KOPT-K1 (cell line): ENCODE measurements around the gene CDH23.

ENCODE experiments used
- H3K27ac ChIP-seq: fragments of 200-600 bp; sonication (generic); 2 replicates; pipeline ENCODE4 v1.5.1; 2016; ENCODE audit warnings: antibody characterized with exemption, mild to moderate bottlenecking, low read depth, low read length; ENCODE audit not compliant: poor library complexity, severe bottlenecking
- H3K36me3 ChIP-seq: fragments of 200-600 bp; sonication (generic); 2 replicates; pipeline ENCODE4 v1.5.1; 2017; ENCODE audit warnings: antibody characterized with exemption, mild to moderate bottlenecking, low read length, moderate library complexity; ENCODE audit not compliant: insufficient read depth
- H3K9me3 ChIP-seq: fragments of 200-600 bp; sonication (generic); 2 replicates; pipeline ENCODE4 v1.5.1; 2017; ENCODE audit warnings: antibody characterized with exemption, low read length, mild to moderate bottlenecking; ENCODE audit not compliant: insufficient read depth, poor library complexity, severe bottlenecking

Gene CDH23

DNA sequence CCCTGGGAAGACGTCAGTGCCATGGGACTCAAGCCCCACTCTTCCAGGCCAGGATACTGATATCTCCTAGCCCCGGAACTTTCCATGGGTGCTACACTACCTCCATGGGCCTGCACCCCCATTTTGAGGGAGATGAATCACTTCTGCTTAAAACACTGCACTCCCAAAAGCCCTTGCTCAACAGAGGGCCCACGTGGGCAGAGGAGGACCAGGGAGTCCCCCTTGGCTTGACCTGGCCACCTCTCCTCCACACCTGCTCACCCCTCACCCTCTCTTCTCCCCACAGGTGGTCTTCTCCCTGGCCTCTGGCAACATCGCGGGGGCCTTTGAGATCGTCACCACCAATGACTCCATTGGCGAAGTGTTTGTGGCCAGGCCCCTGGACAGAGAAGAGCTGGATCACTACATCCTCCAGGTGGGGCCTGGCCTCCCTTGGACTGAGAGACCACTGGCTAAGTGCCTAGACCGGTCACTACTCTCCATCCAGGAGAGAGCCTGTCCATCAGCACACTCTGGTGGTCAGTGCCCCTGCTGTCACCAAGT lies 342.7 kb downstream of the CDH23 start:
- peak overlapping the region; percentile 66 for H3K27ac ChIP-seq
- H3K9me3 ChIP-seq = no peaks in the 10 kb centered on the region
- no peaks in the 10 kb centered on the region for H3K36me3 ChIP-seq

DNA sequence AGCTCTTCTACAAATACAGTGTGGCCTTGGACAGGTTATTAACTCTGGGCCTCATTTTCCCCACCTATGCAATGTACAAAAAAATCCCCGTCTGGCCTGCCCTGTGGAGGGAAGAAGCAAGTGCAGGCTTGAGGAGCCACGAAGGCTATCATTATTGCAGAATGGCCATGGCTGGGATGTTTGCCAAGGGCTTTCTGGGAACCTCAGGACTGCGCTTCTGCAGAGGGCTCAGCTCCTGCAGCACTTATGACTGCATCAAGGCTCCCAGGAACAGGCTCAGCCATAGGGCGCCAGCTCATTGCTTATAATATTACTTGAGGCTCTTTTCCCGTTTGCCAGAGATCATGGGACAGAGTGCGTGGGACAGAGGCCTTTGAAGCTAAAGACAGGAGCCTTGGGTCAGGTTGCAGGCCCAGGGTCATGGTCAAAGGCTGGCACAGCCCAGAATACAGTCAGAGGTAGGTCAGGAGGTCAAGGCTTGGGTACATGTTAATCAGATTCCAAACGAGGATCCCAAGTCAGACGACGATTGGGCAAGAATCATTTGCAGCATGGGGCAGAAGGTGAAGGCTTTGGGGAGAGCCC lies 343.4 kb downstream of the CDH23 start:
- Histone ChIP-seq H3K27ac (peak overlapping the region; percentile 66), H3K9me3 (no peaks in the 10 kb centered on the region), H3K36me3 (no peaks in the 10 kb centered on the region)

DNA sequence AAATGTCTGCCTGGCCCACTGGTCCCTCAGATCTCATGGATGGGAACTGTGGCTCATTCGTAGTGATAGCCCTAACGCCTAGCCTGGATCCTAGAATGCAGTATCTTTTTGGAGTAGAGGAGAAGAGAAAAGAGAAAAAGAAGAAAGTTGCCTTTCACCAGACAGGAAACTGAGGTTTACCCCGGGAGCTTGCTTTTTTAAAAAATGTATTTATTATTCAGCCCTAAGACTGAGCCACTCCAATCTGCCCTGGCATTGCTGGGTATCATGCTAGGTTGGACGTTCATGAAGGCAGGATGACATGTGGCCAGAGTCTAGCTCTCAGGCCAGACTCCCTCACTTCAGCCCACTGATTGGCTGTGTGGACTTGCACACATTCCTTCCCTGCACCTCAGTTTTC lies 344.3 kb downstream of the CDH23 start:
- peak overlapping the region; percentile 66 for H3K27ac ChIP-seq
- no peaks in the 10 kb centered on the region for H3K36me3 ChIP-seq
- no peaks in the 10 kb centered on the region for H3K9me3 ChIP-seq

DNA sequence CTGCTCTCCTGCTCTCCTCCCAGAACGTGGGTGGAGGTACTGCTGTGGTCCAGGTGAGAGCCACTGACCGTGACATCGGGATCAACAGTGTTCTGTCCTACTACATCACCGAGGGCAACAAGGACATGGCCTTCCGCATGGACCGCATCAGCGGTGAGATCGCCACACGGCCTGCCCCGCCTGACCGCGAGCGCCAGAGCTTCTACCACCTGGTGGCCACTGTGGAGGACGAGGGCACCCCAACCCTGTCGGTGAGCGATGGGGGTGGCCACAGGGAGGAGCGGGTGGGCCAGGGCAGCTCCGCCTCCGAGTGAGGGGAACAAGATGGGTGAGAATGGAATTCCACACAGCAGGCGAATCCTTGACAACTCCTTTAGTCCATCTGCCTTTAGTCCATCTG lies 345.0 kb downstream of the CDH23 start:
- Histone ChIP-seq H3K9me3 (no peaks in the 10 kb centered on the region), H3K27ac (peak overlapping the region; percentile 66), H3K36me3 (no peaks in the 10 kb centered on the region)

DNA sequence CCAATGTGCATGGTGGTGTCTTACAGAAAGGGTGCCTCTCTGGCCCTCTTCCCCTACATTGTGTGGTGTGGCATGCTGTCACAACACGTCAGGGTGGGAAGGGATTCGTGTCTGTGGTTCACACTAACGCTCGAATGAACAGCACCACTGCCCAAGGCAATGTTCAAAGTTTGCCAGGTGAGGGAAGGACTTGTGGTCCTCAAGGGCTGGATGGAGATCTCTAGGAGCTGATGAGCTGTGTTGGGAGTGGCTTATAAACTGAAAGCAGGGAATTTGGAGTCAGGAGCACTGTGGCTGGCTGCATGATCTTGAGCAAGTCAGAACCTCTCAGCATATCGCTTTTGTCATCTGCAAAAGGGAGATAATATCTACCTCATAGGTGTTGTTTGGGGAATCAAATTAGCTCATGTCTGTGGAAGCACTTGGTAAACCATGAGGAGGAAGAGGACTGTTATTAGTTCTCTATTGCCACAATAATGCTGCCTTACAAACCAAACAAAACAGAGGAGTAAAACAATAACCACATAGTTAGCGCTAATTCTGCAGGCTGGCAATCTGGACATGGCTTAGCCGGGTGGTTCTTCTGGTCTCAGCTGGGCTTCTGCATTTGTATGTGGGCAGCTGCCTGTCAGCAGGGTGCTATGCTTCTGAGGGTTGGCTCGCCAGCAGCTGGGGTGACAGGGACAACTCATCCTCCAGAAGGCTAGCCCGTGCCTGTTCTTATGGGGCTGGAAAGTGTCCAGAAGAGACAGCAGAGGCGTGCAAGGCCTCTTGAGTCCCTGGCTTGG lies 345.8 kb downstream of the CDH23 start:
- Histone ChIP-seq H3K27ac (peak overlapping the region; percentile 66), H3K9me3 (no peaks in the 10 kb centered on the region), H3K36me3 (no peaks in the 10 kb centered on the region)

DNA sequence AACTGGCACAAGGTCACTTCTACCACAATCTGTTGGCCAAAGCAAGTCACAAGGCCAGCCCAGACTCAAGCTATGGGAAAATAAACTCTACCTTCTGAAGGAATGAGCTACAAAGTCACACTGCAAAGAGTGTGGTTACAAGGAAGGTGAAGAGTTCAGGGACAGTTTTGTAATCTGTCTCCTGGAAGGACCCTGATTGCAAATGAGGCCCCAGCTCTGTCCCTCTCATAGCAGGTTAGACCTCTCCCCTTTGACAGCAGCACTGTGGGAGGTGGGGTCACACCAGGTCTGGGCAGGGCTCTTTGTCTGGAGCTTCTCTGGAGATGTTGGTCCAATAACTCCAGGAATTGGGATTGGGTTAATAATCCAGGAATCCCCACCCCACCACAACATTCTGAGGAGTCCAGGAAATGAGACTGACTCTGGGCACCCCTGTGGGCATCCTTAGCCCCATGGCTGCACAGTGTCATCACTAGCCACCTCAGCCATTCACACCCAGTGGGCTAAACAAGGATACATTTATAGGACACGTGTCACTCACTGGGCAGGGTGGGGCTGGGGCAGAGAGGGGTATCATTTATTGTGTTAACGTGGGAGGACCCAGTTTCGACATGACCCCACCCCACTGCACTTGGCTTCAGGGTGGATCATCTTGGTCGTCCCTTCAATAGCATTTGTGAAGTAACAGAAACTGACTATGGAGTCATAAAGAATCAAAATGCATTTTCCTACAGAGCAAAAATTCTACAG lies 346.5 kb downstream of the CDH23 start:
- H3K27ac ChIP-seq = peak overlapping the region; percentile 66

DNA sequence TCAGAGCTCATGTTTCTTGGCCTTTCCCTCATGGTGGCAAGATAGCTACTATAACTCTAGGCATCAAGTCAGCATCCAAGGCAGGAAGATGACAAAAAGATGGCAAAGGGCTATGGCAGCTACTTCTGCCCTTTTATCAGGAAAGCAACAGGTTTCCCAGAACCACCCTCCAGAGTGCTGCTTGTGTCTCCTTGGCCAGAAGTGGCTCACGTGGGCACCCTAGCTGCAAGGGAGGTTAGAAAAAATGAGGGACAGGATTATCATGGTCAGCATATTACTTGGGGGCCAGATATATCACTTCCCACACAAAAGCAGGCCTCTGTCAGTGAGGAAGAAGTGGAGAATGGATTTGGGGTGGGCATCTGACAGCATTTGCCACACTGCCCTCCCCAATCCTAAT lies 347.1 kb downstream of the CDH23 start:
- no peaks in the 10 kb centered on the region for H3K36me3 ChIP-seq
- H3K27ac ChIP-seq = peak overlapping the region; percentile 66
- no peaks in the 10 kb centered on the region for H3K9me3 ChIP-seq

More for the DNA sequence above, 346.5 kb downstream of the CDH23 start:
- Histone ChIP-seq H3K36me3 (no peaks in the 10 kb centered on the region), H3K9me3 (no peaks in the 10 kb centered on the region)

DNA sequence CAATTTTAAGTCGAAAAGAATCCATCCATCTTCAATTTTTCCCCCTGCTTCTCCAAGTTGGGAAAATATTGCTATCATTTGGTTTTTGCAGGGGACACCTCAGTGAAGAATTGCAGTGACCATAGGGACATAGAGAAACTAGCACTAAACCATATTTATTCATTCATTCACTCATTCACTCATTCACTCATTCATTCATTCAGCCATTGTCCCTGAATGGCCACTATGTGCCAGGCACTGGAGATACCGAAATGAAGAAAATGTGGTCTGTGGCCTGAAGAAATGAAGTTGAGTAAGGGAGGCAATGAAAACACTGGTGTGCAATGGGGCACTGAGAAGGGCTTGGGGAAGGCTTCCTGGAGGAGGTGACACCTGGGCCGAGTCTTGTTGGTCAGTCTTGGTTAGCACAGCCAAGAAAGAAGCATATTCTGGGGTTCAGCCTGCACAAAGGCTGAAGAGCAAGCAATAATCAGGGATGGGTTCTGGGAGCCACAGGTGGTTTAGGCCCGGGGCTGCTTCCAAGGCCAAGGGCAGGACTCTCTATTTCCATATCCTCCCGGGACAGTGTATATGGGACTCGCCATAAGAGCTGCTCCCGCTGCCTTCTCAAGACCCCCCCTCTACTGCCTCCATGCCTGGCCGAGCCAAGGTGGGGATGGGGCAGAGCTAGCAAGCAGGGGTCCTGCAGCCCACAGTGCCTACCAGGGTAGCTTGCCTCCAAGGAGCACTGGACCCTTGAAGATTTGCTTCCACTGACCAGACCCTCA lies 348.4 kb downstream of the CDH23 start:
- Histone ChIP-seq H3K27ac (peak overlapping the region; percentile 100), H3K9me3 (no peaks in the 10 kb centered on the region), H3K36me3 (peaks cover 5% of the 10 kb centered on the region)

DNA sequence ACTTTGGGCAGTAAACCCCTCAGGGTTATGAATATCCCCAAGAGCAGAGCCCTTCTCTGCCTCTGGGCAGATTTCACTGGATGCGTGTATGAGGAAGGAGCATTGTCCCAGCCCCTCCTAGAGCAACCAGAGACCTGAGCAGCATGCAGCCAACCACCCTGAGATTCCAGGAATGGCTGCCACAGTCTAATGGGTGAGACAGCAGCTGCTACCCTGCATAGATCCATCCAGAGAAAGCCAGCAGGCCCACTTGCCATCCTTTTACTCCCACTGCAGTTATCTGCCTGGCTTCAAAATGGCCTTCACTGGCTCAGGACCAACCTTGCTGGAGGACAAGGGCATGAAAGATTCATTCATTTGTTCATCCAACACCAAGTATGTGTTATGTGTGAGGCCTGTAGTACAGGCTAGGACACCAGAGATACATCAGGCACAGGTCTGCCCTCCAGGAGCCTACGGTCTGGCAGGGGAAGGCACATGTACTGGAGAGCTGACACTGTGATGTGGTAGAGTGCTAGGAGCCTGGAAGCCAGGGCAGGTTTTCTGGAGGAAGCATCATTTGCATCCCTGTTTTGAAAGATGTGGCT lies 349.0 kb downstream of the CDH23 start:
- Histone ChIP-seq H3K27ac (peak overlapping the region; percentile 100), H3K36me3 (peaks cover 11% of the 10 kb centered on the region), H3K9me3 (no peaks in the 10 kb centered on the region)

DNA sequence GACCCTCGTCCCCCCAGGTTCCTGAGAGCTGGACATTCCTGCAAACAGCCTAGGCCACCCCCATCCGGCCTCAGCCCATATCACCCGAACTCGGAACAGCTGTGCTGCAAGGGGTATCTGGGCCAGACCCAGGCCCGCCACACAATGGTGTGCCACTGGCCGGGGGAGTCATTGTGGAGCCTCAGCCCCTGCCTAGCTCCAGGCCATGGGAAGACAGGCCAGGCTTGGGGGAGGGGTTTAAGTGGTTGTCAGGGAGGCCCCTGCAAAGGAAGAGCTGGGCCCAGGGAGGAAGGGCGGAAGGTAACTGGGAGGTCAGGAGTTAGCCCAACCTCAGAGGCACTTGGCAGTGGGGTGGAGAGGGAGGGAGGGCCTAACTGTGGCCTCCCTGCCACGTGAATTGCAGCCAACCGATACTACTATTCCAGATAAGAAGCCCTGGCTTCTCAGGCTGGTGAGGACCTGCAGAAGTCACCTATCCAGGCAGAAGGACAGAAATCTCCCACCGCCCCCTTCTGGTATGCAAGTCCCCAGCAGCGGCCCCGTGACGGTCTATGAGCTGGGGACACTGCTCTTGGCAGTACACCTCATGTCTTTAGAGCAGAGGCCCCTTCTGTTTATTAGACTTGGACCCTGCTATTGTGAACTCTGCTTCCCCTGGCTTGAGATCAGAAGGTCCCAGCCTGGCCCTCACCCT lies 349.8 kb downstream of the CDH23 start:
- no peaks in the 10 kb centered on the region for H3K9me3 ChIP-seq
- peak overlapping the region; percentile 100 for H3K27ac ChIP-seq
- H3K36me3 ChIP-seq = peaks cover 15% of the 10 kb centered on the region

DNA sequence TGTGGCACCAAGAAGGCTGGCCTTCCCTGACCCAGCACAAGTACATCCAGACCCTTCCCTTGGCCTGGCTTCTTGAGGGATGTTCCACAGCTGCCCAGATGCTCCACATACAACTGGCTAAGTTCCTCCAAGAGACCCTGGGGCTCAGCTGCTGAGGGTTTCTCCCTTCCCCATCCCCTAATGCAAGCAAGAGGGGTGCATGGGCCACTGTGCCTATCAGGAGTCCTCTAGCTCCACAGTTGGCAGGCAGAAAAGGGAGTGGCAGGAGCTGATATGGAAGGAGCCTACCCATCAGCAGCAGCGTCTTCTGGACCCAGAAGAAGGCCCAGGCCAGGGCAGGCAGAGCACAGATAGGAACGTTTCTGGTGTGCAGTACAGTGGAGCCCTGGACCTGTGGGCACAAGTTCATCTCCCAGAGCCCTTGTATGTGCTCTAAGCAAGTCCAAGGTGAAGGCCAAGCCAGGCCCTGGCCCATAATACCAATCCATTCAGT lies 350.4 kb downstream of the CDH23 start:
- peak overlapping the region; percentile 100 for H3K27ac ChIP-seq
- peaks cover 21% of the 10 kb centered on the region for H3K36me3 ChIP-seq
- H3K9me3 ChIP-seq = no peaks in the 10 kb centered on the region

DNA sequence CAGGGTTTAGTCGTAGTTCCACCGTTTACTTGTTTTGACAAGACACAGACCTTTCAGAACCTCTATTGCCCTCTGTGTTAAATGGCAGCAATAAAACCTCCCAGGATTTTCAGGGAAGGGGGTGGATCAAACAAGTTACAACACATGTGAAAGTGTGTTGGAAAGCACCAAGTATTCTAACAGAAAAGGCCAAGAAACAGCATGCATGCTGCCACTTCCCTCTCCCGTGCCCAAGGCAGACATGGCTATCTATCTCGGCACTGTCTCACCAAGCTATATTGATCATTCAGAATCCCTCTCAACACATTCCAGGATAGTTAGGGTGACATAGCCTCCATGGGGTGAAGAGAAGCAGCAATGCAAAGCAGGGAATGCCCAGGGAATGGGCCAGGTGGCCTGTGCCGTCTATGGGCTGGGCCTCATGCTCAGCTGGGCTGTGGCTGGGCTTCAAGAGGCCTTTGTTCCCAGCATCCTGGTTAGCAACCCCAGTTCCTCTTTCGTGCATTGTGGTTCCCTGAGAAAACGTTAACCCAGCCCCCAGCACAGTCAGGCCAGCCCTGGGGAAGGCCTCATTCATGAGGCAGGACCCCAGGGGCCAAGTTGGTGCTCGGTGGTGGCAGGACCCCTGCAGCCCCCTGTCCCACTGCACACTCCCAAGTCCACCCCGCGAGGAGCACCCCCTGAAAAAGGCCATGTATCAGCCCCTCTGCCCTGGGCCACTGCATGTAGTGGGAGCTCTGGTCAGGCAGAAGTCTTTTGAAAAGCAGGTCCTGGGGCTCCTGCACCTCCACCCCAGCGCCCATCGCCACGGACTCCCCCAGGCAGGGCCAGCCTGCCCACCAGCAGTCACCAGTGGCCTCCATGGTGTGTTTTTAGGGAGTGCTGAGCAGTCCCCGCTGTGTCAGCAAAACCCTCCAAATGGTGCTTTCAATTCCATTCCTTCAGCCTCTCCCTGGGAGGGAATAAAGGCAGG lies 351.1 kb downstream of the CDH23 start:
- Histone ChIP-seq H3K27ac (peak overlapping the region; percentile 100), H3K9me3 (no peaks in the 10 kb centered on the region), H3K36me3 (peaks cover 29% of the 10 kb centered on the region)

DNA sequence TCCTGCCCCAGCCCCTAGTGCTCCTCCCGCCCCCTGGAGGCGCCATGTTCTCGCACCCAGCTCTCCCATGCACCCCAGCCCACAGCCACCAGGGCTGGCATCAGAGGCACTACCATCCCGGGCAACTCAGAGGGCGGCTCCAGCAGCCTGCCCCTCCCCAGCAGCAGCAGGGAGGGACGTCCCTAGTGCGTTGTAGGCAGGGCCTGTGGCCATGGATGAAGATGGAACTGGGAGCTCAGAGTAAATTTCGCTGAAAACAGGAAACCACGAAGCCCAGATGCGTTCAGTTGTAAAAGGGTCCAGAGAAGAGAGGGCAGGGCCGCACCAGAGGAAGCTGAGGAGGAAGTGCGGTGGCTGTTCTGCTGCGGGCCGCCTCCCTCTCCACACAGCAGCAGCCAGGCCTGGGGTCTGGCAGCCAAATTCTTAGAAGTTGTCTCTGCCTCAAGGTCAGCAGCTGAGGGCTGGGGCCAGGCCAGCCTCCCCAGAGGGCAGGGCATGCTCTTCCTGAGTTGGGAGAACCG lies 352.0 kb downstream of the CDH23 start:
- H3K36me3 ChIP-seq = peaks cover 30% of the 10 kb centered on the region
- H3K27ac ChIP-seq = peak overlapping the region; percentile 100
- H3K9me3 ChIP-seq = no peaks in the 10 kb centered on the region
